Gastrocnemius medialis (tissue), 4 donors: Measurements from ENCODE around the gene TNFRSF13B. TPM values are rescaled to one million over a fixed set of nuclear protein-coding genes. Genes with fewer than 3 reads are reported as not detected.

Source experiments
- ATAC-seq, 2 donors: fragments of 150-250 bp; one replicate each; pipeline ENCODE4 v1.9.1; 2016
- DNase-seq, 2 donors: peaks; one replicate each; pipeline ENCODE4 v3.0.0-alpha.2; 2019
- H3K27ac ChIP-seq, 4 donors: fragments of 200-600 bp; sonication (generic); 1 replicate in 1 of 4; 2 replicates in 3 of 4; pipeline ENCODE4 v1.5.1; 2016 to 2018; ENCODE audit warnings: mild to moderate bottlenecking in 2 of 4, moderate library complexity in 1 of 4
- H3K27me3 ChIP-seq, 3 donors: fragments of 200-600 bp; sonication (generic) in 2 of 3; 1 replicate in 1 of 3; 2 replicates in 2 of 3; pipeline versions ENCODE4 v1.5.1 to v1.6.0; 2016 to 2019; ENCODE audit warnings: mild to moderate bottlenecking in 1 of 3, moderate library complexity in 1 of 3
- H3K36me3 ChIP-seq, 2 donors: fragments of 200-600 bp; sonication (generic) in 1 of 2; one replicate each; pipeline ENCODE4 v1.5.1; 2017 to 2018
- H3K4me1 ChIP-seq, 2 donors: fragments of 200-600 bp; sonication (generic) in 1 of 2; one replicate each; pipeline ENCODE4 v1.5.1; 2016 to 2017; ENCODE audit warnings: mild to moderate bottlenecking in 2 of 2
- H3K4me3 ChIP-seq, 4 donors: fragments of 200-600 bp; sonication (generic) in 3 of 4; 1 replicate in 1 of 4; 2 replicates in 3 of 4; pipeline ENCODE4 v1.5.1; 2016 to 2019; ENCODE audit warnings: mild to moderate bottlenecking in 2 of 4
- H3K9me3 ChIP-seq, 3 donors: fragments of 200-600 bp; sonication (generic) in 2 of 3; 1 replicate in 1 of 3; 2 replicates in 2 of 3; pipeline ENCODE4 v1.5.1; 2016 to 2019
- CTCF ChIP-seq, 5 experiments: fragments of 450-650 bp in 3 of 5; fragments of 200-600 bp in 2 of 5; sonication (generic) in 2 of 5; IDR thresholded peaks in 4 of 5; conservative IDR thresholded peaks in 1 of 5; 1 replicate in 4 of 5; 2 replicates in 1 of 5; pipeline ENCODE4 v1.5.1; 2016 to 2019; ENCODE audit warnings: antibody characterized with exemption in 5 of 5, mild to moderate bottlenecking in 3 of 5, moderate library complexity in 3 of 5
- POLR2A ChIP-seq, 2 donors: fragments of 450-650 bp; IDR thresholded peaks; one replicate each; pipeline ENCODE4 v1.6.1; 2017; ENCODE audit warnings: antibody characterized with exemption in 2 of 2, mild to moderate bottlenecking in 2 of 2, moderate library complexity in 2 of 2
- in situ Hi-C, 4 donors: fragments of 200-750 bp; cut with MboI; loops; one replicate each; pipeline versions ENCODE4 v1.15.0 to v1.8.0; 2017; ENCODE audit warnings: low sequenced_read_pairs in 4 of 4
- intact Hi-C: fragments of 100-400 bp; cut with DNase I; formaldehyde crosslinking; loops from one replicate; pipeline ENCODE4 v1.15.1; 2023; ENCODE audit warnings: low total_unique reads
- total RNA-seq, 4 donors: library from RNA; depleted of rRNA; stranded (reverse); fragments of >200 nt; gene quantifications; one replicate each; pipeline versions ENCODE4 v1.1.0 to v1.2.3, GENCODE V29; 2016

Gene TNFRSF13B
- total RNA-seq, 4 donors from 2014 or later, result not detected

GRCh38 chr17:16938496-16939207 lies 33.3 kb downstream of the TNFRSF13B start:
- intact Hi-C loops, result no loop called here
- Histone ChIP-seq H3K27me3 (no peaks in the 10 kb centered on the region), H3K4me1 (no peaks in the 10 kb centered on the region), H3K27ac (no peak overlapping the region), H3K4me3 (no peak overlapping the region), H3K36me3 (no peaks in the 10 kb centered on the region), H3K9me3 (no peaks in the 10 kb centered on the region)
- DNase-seq (no peak), ATAC-seq (no peak)
- no peak for TF ChIP-seq POLR2A (IDR thresholded peaks at IDR 0.05)
- in situ Hi-C loops, result no loop called here

GRCh38 chr17:16938031-16938430 lies 33.9 kb downstream of the TNFRSF13B start:
- H3K27me3 ChIP-seq, result no peaks in the 10 kb centered on the region
- H3K4me3 ChIP-seq, result no peak overlapping the region
- intact Hi-C loops (no loop called here), in situ Hi-C loops (no loop called here)
- H3K4me1 ChIP-seq, result no peaks in the 10 kb centered on the region
- no peak for DNase-seq
- TF ChIP-seq CTCF (IDR thresholded peaks at IDR 0.05 in 4 of 5, conservative IDR thresholded peaks at IDR 0.05 in 1 of 5) (no peak), POLR2A (IDR thresholded peaks at IDR 0.05) (no peak)
- H3K36me3 ChIP-seq, result no peaks in the 10 kb centered on the region
- no peak overlapping the region for H3K27ac ChIP-seq
- ATAC-seq, result no peak
- no peaks in the 10 kb centered on the region for H3K9me3 ChIP-seq

DNA sequence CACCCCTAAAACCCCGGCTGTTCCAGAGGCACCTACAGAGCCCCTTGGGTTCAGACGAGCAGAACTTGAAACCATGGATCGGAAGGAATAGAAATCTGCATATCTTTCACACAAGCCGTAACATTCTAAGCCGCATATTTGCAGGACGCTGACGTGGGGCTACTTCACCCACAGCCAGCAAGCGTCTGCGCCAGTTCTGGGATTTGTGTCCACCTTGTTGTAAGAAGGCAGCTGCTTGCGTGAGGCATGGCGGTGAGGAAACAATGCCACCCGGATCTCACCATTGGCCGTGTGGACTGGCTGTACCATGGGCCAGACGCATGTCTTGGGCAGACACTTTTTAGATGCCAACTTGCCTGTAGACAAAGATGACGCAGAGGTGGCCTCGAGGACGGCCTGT lies 34.5 kb downstream of the TNFRSF13B start:
- no peak overlapping the region for H3K27ac ChIP-seq

GRCh38 chr17:16936536-16937310 lies 35.2 kb downstream of the TNFRSF13B start:
- H3K4me3 ChIP-seq, result no peak overlapping the region
- TF ChIP-seq POLR2A (IDR thresholded peaks at IDR 0.05), result no peak
- TF ChIP-seq CTCF (IDR thresholded peaks at IDR 0.05 in 4 of 5, conservative IDR thresholded peaks at IDR 0.05 in 1 of 5), result no peak
- H3K27ac ChIP-seq, result no peak overlapping the region
- no peaks in the 10 kb centered on the region for H3K27me3 ChIP-seq
- DNase-seq (no peak), ATAC-seq (no peak)
- no peaks in the 10 kb centered on the region for H3K4me1 ChIP-seq
- intact Hi-C loops (no loop called here), in situ Hi-C loops (no loop called here)
- H3K36me3 ChIP-seq, result no peaks in the 10 kb centered on the region
- no peaks in the 10 kb centered on the region for H3K9me3 ChIP-seq

More for the DNA sequence above, 34.5 kb downstream of the TNFRSF13B start:
- intact Hi-C loops (no loop called here), in situ Hi-C loops (no loop called here)
- H3K9me3 ChIP-seq, result no peaks in the 10 kb centered on the region
- no peak overlapping the region for H3K4me3 ChIP-seq
- H3K36me3 ChIP-seq, result no peaks in the 10 kb centered on the region
- DNase-seq (no peak), ATAC-seq (no peak)
- no peaks in the 10 kb centered on the region for H3K4me1 ChIP-seq
- TF ChIP-seq POLR2A (IDR thresholded peaks at IDR 0.05) (no peak), CTCF (IDR thresholded peaks at IDR 0.05 in 4 of 5, conservative IDR thresholded peaks at IDR 0.05 in 1 of 5) (no peak)
- no peaks in the 10 kb centered on the region for H3K27me3 ChIP-seq

DNA sequence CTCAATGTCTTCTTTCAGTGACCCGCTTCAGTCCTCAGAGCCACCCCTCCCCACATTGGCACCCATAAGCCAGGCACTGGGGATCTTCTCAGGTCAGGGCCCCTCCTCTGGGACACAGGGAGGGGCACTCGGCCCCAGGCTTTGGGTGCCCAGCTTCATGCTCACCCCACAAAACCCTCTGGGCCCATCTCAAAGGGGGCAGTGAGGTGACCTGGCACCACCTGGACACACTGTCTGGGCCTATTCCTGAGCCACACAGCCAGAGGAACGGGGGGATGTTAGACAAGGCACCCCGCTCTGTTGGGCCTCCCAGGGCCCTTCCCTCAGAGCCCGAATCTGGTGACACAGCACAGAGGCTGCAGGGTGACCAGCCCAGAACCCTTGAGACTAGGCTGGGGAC lies 36.1 kb downstream of the TNFRSF13B start:
- ATAC-seq (no peak), DNase-seq (no peak)
- Histone ChIP-seq H3K4me1 (no peaks in the 10 kb centered on the region), H3K9me3 (no peaks in the 10 kb centered on the region), H3K27ac (no peak overlapping the region), H3K36me3 (no peaks in the 10 kb centered on the region), H3K4me3 (no peak overlapping the region), H3K27me3 (no peaks in the 10 kb centered on the region)
- TF ChIP-seq CTCF (IDR thresholded peaks at IDR 0.05 in 4 of 5, conservative IDR thresholded peaks at IDR 0.05 in 1 of 5) (no peak), POLR2A (IDR thresholded peaks at IDR 0.05) (no peak)
- in situ Hi-C loops, result no loop called here
- intact Hi-C loops, result no loop called here
